T-cell (primary cell): ENCODE results near the gene SH3RF1. TPM values are rescaled to one million over a fixed set of nuclear protein-coding genes. Genes with fewer than 3 reads are reported as not detected.

Experiments
- ATAC-seq, 4 experiments: fragments of 200-7000 bp in 3 of 4; fragments of 150-1000 bp in 1 of 4; cut with Tn5 transposase; replicated peaks in 1 of 4; 1 replicate in 3 of 4; 2 replicates in 1 of 4; pipeline ENCODE4 v1.10.0; 2021; ENCODE audit warnings: moderate library complexity in 3 of 4, mild to moderate bottlenecking in 2 of 4, moderate number of reproducible peaks in 1 of 4
- CTCF ChIA-PET, 2 donors: fragments of 300-600 bp; sonication (Branson Sonifier 250); formaldehyde crosslinking; loops; one replicate each; lab custom pipeline; 2022; ENCODE audit warnings: antibody characterized with exemption in 2 of 2; lab: Charles Lee
- POLR2A ChIA-PET, 2 donors: fragments of 300-600 bp; sonication (Branson Sonifier 250); formaldehyde crosslinking; loops; one replicate each; lab custom pipeline; 2022; ENCODE audit warnings: antibody characterized with exemption in 2 of 2; lab: Charles Lee
- DNase-seq, 35 experiments: peaks; one replicate each; pipeline versions ENCODE4 v3.0.0 to v3.0.0-alpha.2; 2013 to 2023
- H3K27ac ChIP-seq: one replicate; pipeline ENCODE4 v1.5.1; 2013; ENCODE audit warnings: low read length
- H3K27me3 ChIP-seq, 2 experiments: replicated peaks in 1 of 2; 1 replicate in 1 of 2; 2 replicates in 1 of 2; pipeline versions ENCODE4 v1.6.1 to v1.7.0; 2013; ENCODE audit warnings: low read length in 1 of 2, mixed read lengths in 1 of 2; ENCODE audit not compliant: control insufficient read depth in 2 of 2, insufficient read depth in 2 of 2; ENCODE audit errors: extremely low read depth in 1 of 2
- H3K36me3 ChIP-seq, 2 donors: 1 replicate in 1 of 2; 2 replicates in 1 of 2; pipeline versions ENCODE4 v1.6.1 to v1.7.0; 2013; ENCODE audit warnings: low read length in 1 of 2; ENCODE audit not compliant: control insufficient read depth in 2 of 2, insufficient read depth in 1 of 2; ENCODE audit errors: extremely low read depth in 1 of 2
- H3K4me1 ChIP-seq, 2 experiments: 1 replicate in 1 of 2; 2 replicates in 1 of 2; pipeline versions ENCODE4 v1.6.1 to v1.7.0; 2013; ENCODE audit warnings: low read length in 2 of 2, mixed read lengths in 1 of 2; ENCODE audit not compliant: insufficient read depth in 2 of 2, control insufficient read depth in 1 of 2; ENCODE audit errors: extremely low read depth in 1 of 2
- H3K4me3 ChIP-seq, 2 donors: 1 replicate in 1 of 2; 2 replicates in 1 of 2; pipeline versions ENCODE4 v1.5.1 to v1.7.0; 2013; ENCODE audit warnings: mild to moderate bottlenecking in 2 of 2, low read length in 1 of 2, moderate library complexity in 1 of 2; ENCODE audit not compliant: control insufficient read depth in 1 of 2; ENCODE audit errors: extremely low read depth in 1 of 2
- H3K9me3 ChIP-seq: 2 replicates; pipeline ENCODE4 v1.7.0; 2013
- H3K27ac Mint-ChIP-seq, 2 donors: one replicate each; pipeline ENCODE4 v1.8.0; 2020 to 2021; ENCODE audit warnings: mild to moderate bottlenecking in 2 of 2, mixed read lengths in 2 of 2
- H3K27me3 Mint-ChIP-seq, 2 donors: one replicate each; pipeline ENCODE4 v1.8.0; 2021 to 2022; ENCODE audit warnings: mixed read lengths in 2 of 2
- H3K36me3 Mint-ChIP-seq: one replicate; pipeline ENCODE4 v1.8.0; 2021; ENCODE audit warnings: mixed read lengths
- H3K4me1 Mint-ChIP-seq, 3 donors: one replicate each; pipeline ENCODE4 v1.8.0; 2020 to 2022; ENCODE audit warnings: mixed read lengths in 3 of 3, mild to moderate bottlenecking in 1 of 3
- H3K4me3 Mint-ChIP-seq, 3 donors: one replicate each; pipeline ENCODE4 v1.8.0; 2020 to 2022; ENCODE audit warnings: mild to moderate bottlenecking in 3 of 3, mixed read lengths in 3 of 3, moderate library complexity in 3 of 3
- H3K9me3 Mint-ChIP-seq, 3 donors: one replicate each; pipeline ENCODE4 v1.8.0; 2020 to 2022; ENCODE audit warnings: mixed read lengths in 3 of 3
- WGBS: methylation state at CpG from one replicate; pipeline ENCODE4 v1.1.5; 2013; ENCODE audit warnings: missing lambda C conversion rate; ENCODE audit not compliant: insufficient coverage; 5-methylcytosine and 5-hydroxymethylcytosine counted together
- total RNA-seq, 35 experiments: library from RNA in 6 of 35; stranded (reverse) in 6 of 35; fragments of 120-200 nt in 1 of 35; gene quantifications; one replicate each; pipeline versions ENCODE4 v1.2.1 to v1.2.4 and lab custom pipeline; 2013 to 2026

The SH3RF1 gene
- total RNA-seq, 5 donors from 2014 or later (not counting 1 experiment from before 2014, with no cell fraction given), result 0.23 to 0.60 (median 0.27) TPM; not detected in 1

DNA sequence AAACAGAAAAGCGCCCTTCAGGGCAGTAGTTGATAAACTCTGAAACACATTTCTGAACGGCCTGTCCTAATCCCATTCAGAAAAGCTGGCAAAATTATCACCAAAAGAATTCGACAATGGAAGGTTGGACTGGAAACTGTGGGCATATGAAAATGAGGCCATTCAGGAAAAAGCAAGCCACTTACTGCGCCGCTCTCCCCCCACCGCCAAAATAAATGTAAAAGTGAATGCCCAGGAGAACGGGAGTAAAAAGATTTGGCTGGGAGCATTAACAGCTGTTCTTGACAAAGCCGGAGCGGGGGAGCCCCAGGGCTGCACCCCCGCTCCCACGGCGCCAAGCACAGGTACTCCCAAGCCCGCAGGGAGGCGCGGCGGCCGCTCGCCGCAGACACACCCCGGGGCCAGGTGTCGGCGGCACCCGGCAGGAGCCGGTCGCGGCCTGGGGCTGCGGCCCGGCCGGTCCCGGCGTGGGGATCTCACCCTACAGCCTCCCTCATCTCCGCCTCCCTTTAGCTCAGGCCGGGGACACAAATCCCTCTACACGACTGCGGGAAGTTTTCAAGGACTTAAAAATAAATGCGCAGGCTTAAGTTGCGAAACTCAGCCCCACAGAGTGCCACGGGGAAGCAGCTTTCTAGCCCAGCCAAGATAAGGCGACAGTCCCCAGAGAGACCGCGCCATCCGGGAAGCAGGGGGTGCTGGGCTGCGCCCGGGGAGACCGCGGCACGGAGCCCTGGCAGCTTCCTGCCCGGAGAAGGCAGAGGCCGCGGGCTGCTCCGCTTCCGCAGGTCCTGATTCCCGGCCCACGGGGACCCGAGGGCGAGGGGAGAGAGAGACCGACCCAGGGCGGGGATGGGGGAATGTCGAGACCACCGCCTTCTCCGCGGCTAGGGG lies 593 bp downstream of the SH3RF1 start:
- peaks cover 53% of the 10 kb centered on the region in 2 donors for H3K27me3 Mint-ChIP-seq
- no peaks in the 10 kb centered on the region for H3K36me3 ChIP-seq
- WGBS, result 1% methylated on average over 55 of the region's 62 CpGs
- H3K9me3 ChIP-seq, result no peaks in the 10 kb centered on the region
- H3K4me3 ChIP-seq, result peak overlapping the region; percentile 33 to 76
- ATAC-seq (peak; percentile 51 to 57 (median 54)), DNase-seq (peak in 7 of 35 experiments; percentile 5 to 16 (median 12))
- no peaks in the 10 kb centered on the region for H3K9me3 Mint-ChIP-seq
- peak overlapping the region; percentile 67 to 76 (median 72) for H3K4me3 Mint-ChIP-seq
- peaks cover 0 to 32% of the 10 kb centered on the region in 2 experiments for H3K27me3 ChIP-seq
- H3K27ac ChIP-seq, result no peak overlapping the region
- CTCF ChIA-PET, result interaction anchor here in 1 of 2 donors (0.6 kb wide), 1 partner anchor 348 kb away, joined by 3 read pairs; no protein-coding TSS in a partner anchor
- POLR2A ChIA-PET, result no interaction called here
- H3K4me1 ChIP-seq, result peaks cover 7 to 16% of the 10 kb centered on the region in 2 experiments
- no peak overlapping the region for H3K27ac Mint-ChIP-seq
- no peaks in the 10 kb centered on the region for H3K36me3 Mint-ChIP-seq
- peaks cover 8 to 13% (median 10%) of the 10 kb centered on the region in 3 donors for H3K4me1 Mint-ChIP-seq

GRCh38 chr4:169268951-169269760 lies 1.6 kb downstream of the SH3RF1 start:
- Histone ChIP-seq H3K4me1 (peaks cover 7 to 16% of the 10 kb centered on the region in 2 experiments), H3K27ac (no peak overlapping the region), H3K36me3 (no peaks in the 10 kb centered on the region), H3K9me3 (no peaks in the 10 kb centered on the region), H3K4me3 (no peak overlapping the region), H3K27me3 (peaks cover 0 to 32% of the 10 kb centered on the region in 2 experiments)
- 91% methylated on average over 4 of the region's 13 CpGs for WGBS
- CTCF ChIA-PET, result interaction anchor here in 1 of 2 donors (0.6 kb wide), 1 partner anchor 347 kb away, joined by 3 read pairs; no protein-coding TSS in a partner anchor
- Mint-ChIP-seq H3K27me3 (peaks cover 51 to 54% of the 10 kb centered on the region in 2 donors), H3K27ac (no peak overlapping the region), H3K4me1 (peaks cover 8 to 13% (median 10%) of the 10 kb centered on the region in 3 donors), H3K36me3 (no peaks in the 10 kb centered on the region), H3K9me3 (no peaks in the 10 kb centered on the region), H3K4me3 (peak overlapping the region in 2 of 3 donors; percentile 67 to 72)
- DNase-seq (no peak), ATAC-seq (no peak)
- POLR2A ChIA-PET, result interaction anchor here in 1 of 2 donors (0.6 kb wide), 1 partner anchor 13 kb away, joined by 13 read pairs; no protein-coding TSS in a partner anchor

- ChIA-PET POLR2A (no interaction called here), CTCF (no interaction called here)
- Mint-ChIP-seq H3K9me3 (no peaks in the 10 kb centered on the region), H3K4me1 (peaks cover 7 to 13% (median 9%) of the 10 kb centered on the region in 3 donors), H3K27ac (no peak overlapping the region), H3K36me3 (no peaks in the 10 kb centered on the region), H3K4me3 (no peak overlapping the region), H3K27me3 (peaks cover 50 to 52% of the 10 kb centered on the region in 2 donors)
- no CpG with 5 or more reads among the region's 1 CpG for WGBS
- Histone ChIP-seq H3K27ac (no peak overlapping the region), H3K9me3 (no peaks in the 10 kb centered on the region), H3K36me3 (no peaks in the 10 kb centered on the region), H3K27me3 (peaks cover 0 to 27% of the 10 kb centered on the region in 2 experiments), H3K4me1 (peaks cover 5 to 16% of the 10 kb centered on the region in 2 experiments), H3K4me3 (no peak overlapping the region)
- no peak for ATAC-seq
- DNase-seq, result no peak
Measured at GRCh38 chr4:169267070-169267469, 3.7 kb downstream of the SH3RF1 start.

GRCh38 chr4:169266661-169267060 lies 4.1 kb downstream of the SH3RF1 start:
- Mint-ChIP-seq H3K4me1 (peaks cover 3 to 10% (median 6%) of the 10 kb centered on the region in 3 donors), H3K27ac (no peak overlapping the region), H3K9me3 (no peaks in the 10 kb centered on the region), H3K27me3 (peaks cover 46 to 48% of the 10 kb centered on the region in 2 donors), H3K36me3 (no peaks in the 10 kb centered on the region), H3K4me3 (no peak overlapping the region)
- DNase-seq (no peak), ATAC-seq (no peak)
- H3K9me3 ChIP-seq, result no peaks in the 10 kb centered on the region
- no peak overlapping the region for H3K4me3 ChIP-seq
- no CpG with 5 or more reads among the region's 3 CpGs for WGBS
- ChIA-PET POLR2A (no interaction called here), CTCF (no interaction called here)
- peaks cover 5 to 15% of the 10 kb centered on the region in 2 experiments for H3K4me1 ChIP-seq
- peaks cover 0 to 25% of the 10 kb centered on the region in 2 experiments for H3K27me3 ChIP-seq
- H3K36me3 ChIP-seq, result no peaks in the 10 kb centered on the region
- H3K27ac ChIP-seq, result no peak overlapping the region

DNA sequence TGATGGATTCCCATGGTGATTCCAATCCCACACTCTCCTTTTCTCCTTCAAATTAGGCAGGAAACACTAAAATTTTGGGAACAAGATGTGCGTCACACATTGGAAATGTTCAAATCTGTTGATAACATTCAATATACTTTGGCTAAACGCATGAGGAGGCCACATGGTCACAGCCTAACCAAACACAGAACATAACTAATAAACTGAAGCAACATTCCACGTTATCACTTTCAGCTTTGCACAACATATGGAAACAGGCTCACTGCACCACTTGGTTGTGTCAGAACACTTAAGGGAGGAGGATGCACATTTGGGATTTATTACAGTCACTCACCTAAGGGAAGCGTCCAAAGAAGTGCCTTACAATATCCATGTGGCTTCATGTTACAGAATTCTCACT lies 4.7 kb downstream of the SH3RF1 start:
- Mint-ChIP-seq H3K36me3 (no peaks in the 10 kb centered on the region), H3K9me3 (no peaks in the 10 kb centered on the region), H3K4me1 (peaks cover 0 to 10% (median 6%) of the 10 kb centered on the region in 3 donors), H3K27me3 (peaks cover 45 to 46% of the 10 kb centered on the region in 2 donors), H3K4me3 (no peak overlapping the region), H3K27ac (no peak overlapping the region)
- 100% methylated on average over 1 of the region's 4 CpGs for WGBS
- Histone ChIP-seq H3K9me3 (no peaks in the 10 kb centered on the region), H3K27ac (no peak overlapping the region), H3K4me1 (peaks cover 5 to 9% of the 10 kb centered on the region in 2 experiments), H3K36me3 (no peaks in the 10 kb centered on the region), H3K27me3 (peaks cover 0 to 20% of the 10 kb centered on the region in 2 experiments), H3K4me3 (no peak overlapping the region)
- ChIA-PET CTCF (no interaction called here), POLR2A (no interaction called here)
- ATAC-seq (no peak), DNase-seq (no peak)
